Measurements from ENCODE around the gene PARD6B.
A peak's percentile ranks its signal among the peaks of the same experiment; 100 is the strongest.
"Not testable (repeated sequence)": the region's sequence is repeated elsewhere in the genome, so short reads cannot be mapped to it uniquely, and the experiment has no call there.

Gene PARD6B

GRCh38 chr20:50792708-50793574, 61.6 kb downstream of the PARD6B start:
- no peak overlapping the region for H3K27ac ChIP-seq
- TF ChIP-seq CTCF (IDR thresholded peaks at IDR 0.05) = no peak
- TF ChIP-seq ZFX (IDR thresholded peaks at IDR 0.05; ENCODE audit: borderline replicate concordance) = no peak

DNA sequence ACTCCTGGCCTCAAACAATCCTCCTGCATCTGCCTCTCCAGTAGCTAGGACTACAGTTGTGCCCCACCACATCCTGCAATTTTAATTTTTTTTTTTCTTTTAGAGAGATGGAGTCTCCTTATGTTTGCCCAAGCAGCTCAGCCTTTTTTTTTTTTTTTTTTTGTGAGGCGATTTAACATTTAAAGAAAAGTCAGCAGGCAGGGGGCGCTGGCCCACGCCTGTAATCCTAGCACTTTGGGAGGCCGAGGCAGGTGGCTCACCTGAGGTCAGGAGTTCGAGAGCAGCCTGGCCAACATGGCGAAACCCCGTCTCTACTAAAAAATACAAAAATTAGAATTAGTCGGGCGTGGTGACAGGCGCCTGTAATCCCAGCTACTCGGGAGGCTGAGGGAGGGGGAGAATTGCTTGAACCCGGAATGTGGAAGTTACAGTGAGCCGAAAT, 62.2 kb downstream of the PARD6B start:
- peak; percentile 77 for TF ChIP-seq CTCF (IDR thresholded peaks at IDR 0.05)
- H3K27ac ChIP-seq = not testable (repeated sequence)

GRCh38 chr20:50794181-50794845, 62.9 kb downstream of the PARD6B start:
- H3K27ac ChIP-seq = no peak overlapping the region
- TF ChIP-seq CTCF (IDR thresholded peaks at IDR 0.05) (no peak), ZFX (IDR thresholded peaks at IDR 0.05; ENCODE audit: borderline replicate concordance) (no peak)

DNA sequence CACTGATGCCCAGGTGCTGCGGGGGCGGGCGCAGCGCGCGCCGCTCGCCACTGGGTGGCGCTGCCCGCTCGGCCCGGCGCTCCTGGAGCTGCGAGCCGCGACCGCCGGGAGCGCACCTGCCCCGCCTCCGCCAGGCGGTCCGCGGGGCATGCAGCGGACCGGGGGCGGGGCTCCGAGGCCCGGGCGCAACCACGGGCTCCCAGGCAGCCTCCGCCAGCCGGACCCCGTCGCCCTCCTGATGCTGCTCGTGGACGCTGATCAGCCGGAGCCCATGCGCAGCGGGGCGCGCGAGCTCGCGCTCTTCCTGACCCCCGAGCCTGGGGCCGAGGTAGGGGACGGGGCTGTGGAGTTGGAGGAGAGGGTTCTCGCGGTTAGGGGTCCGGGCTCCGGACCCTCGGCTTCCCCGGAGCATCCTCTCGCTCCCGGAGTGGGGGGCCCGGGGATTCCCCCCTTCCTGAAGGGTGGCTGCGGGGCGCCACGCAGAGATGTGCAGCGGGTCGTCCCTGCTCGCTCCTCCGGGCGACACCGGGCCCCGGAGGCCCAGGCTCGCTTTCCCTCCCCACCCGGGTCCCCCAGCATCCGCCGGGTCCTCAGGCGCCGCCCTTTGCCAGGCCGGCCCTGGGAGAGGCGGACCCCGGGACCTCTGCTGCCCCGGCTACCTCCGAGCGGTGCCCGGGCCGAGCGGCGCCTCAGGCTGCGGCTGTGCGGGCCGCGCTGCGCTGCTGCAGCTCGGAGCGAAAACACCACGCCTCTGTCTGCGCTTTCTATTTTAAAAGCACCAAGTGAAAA, 63.7 kb downstream of the PARD6B start, which contains the start of gene BCAS4:
Gene BCAS4 (plus strand): TSS at position 216 of the 789 bp plus-strand sequence. CDS start 23 bp downstream, at position 239.
- TF ChIP-seq CTCF (IDR thresholded peaks at IDR 0.05) = peak; percentile 98
- TF ChIP-seq ZFX (IDR thresholded peaks at IDR 0.05; ENCODE audit: borderline replicate concordance) = no peak
- no peak within 1 kb of the TSS for H3K27ac ChIP-seq

DNA sequence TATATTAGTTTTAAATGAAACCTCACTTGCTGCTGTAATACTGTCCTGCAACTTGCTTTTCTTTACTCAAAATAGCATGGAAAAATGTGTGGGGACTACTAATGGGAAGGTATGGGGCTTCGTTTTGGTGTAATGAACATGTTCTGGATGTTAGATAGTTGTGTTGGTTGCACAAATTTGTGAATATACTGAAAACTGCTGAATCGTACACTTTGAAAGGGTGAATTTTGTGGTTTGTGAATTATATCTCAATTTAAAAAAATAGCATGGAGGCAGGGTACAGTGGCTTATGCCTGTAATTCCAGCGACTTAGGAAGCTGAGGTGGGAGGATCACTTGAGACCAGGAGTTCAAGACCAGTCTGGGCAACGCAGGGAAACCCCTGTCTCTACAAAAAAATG, 65.8 kb downstream of the PARD6B start:
- H3K27ac ChIP-seq = no peak overlapping the region
- TF ChIP-seq CTCF (IDR thresholded peaks at IDR 0.05) (no peak), ZFX (IDR thresholded peaks at IDR 0.05; ENCODE audit: borderline replicate concordance) (no peak)

DNA sequence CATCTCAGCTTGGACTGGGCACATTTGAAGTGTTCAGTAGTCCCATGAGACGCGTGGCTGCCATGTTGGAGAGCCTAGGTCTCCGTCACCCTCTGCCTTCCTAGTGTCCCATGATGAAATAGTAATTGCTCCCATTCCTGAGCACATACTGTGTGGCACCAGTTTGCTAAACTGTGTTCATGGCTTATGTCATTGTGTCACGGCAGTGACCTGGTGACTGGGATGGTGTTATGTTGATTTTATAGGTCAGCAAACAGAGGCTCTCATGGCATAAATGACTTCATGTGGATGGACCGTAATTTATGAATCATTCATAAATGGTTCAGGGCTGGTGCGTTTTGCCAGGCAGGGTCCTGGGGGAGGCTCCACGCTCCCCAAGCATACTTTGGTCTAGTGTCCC, 67.3 kb downstream of the PARD6B start:
- H3K27ac ChIP-seq = no peak overlapping the region
- no peak for TF ChIP-seq CTCF (IDR thresholded peaks at IDR 0.05)
- TF ChIP-seq ZFX (IDR thresholded peaks at IDR 0.05; ENCODE audit: borderline replicate concordance) = no peak
